Activated CD4-positive, alpha-beta T cell treated with anti-CD3 and anti-CD28 coated beads for 4 hours (primary cell): ENCODE data around the gene VAMP7.
"Not testable (repeated sequence)": the region's sequence is repeated elsewhere in the genome, so short reads cannot be mapped to it uniquely, and the experiment has no call there.

Experiments used
- DNase-seq, 2 donors: peaks; one replicate each; pipeline ENCODE4 v3.0.0-alpha.2; 2020

Gene VAMP7

DNA sequence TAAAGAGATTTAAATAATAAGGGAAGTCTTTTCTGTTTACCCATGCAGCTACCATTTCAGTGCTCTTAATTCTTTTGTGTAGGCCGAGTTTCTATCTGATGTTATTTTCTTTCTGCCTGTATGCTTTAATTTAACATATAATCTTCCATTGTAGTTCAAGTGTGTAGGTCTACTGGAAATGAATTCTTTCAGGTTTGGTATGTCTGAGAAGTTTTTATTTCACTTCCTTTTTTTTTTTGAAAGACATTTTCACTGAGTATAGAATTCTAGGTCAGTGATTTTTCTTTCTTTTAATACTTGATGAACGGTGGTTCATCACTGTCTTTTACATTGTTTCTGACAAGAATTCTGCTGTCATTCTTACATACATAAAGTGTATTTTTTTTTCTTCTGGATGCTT is 42.1 kb downstream of the VAMP7 start:
- no peak for DNase-seq

DNA sequence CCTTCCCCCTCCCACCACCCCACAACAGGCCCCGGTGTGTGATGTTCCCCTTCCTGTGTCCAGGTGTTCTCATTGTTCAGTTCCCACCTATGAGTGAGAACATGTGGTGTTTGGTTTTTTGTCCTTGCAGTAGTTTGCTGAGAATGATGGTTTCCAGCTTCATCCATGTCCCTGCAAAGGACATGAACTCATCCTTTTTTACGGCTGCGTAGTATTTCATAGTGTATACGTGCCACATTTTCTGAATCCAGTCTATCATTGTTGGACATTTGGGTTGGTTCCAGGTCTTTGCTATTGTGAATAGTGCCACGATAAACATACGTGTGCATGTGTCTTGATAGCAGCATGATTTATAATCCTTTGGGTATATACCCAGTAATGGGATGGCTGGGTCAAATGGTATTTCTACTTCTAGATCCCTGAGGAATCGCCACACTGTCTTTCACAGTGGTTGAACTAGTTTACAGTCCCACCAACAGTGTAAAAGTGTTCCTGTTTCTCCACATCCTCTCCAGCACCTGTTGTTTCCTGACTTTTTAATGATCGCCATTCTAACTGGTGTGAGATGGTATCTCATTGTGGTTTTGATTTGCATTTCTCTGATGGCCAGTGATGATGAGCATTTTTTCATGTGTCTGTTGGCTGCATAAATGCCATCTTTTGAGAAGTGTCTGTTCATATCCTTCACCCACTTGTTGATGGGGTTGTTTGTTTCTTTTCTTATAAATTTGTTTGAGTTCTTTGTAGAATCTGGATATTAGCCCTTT is 49.9 kb downstream of the VAMP7 start:
- DNase-seq: not testable (repeated sequence)

GRCh38 chrX:155938132-155938531 is 57.0 kb downstream of the VAMP7 start:
- DNase-seq: no peak

DNA sequence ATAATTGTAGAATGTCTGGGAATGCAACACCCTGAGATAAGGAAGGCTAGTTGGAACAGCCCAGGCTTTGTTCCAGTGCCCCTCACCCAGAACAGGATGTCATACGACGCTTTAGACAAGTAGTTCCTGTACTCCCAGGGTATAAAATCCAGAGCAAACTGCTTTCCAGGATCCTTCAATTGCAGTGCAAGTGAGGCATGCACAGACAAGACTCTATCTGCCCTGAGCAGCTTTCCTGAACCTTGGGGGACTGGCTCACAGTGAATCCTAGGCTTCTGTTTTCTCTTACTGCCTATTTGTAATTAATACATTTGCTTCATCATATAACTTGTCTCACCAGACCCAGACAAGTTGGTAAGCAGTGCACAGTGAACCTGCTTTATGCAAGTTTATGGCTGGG is 68.0 kb downstream of the VAMP7 start:
- DNase-seq: no peak

DNA sequence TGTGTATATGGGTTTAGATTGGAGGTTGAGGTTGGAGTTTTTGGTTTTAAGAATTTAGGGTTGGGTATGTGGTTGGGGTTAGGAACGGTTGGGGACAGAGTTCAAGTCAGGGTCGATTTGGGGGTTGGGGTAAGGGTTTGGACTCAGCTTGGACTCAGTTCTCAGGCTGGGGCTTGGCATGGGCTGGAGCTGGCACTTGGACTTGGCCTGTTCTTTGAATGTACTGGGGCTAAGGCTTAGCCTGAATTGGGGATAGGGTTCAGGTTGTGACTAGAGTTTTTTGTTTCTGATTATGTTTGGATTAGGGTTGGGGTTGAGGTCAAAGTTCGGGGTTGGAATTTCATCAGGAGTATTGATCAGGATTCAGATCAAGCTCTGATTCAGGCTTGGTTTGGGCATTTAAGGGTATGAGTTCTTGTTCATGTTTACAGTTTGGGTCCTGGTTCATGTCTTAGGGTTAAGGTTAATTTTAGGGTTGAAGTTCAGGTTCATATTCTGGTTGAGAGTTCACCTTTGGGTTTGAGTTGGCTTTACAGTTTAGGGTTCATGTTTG is 70.2 kb downstream of the VAMP7 start:
- DNase-seq: no peak

DNA sequence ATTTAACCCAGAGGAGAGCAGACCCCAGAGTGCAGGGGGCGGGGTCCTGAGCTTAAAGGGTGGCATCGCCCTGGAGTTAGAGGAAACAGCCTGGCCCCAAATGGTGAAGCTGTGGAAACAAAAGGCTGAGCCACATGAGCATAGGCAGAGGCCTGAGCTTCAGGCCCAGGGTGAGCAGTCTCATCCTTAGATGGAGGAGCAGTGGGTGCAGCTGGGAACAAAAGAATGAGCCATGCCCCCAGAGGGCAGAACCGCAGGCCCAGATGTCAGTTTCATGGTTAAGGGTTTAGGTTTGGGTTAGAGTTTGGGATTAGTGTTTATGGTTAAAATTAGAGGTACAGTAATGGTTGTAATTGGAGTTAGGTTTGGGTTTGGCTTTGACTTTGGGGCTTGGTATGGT is 71.9 kb downstream of the VAMP7 start:
- DNase-seq: no peak

GRCh38 chrX:155954793-155955192 is 73.6 kb downstream of the VAMP7 start:
- DNase-seq: no peak

GRCh38 chrX:155956099-155956498 is 75.0 kb downstream of the VAMP7 start:
- DNase-seq: no peak

- no peak for DNase-seq
These were observed 75.5 kb downstream of the VAMP7 start for GRCh38 chrX:155956649-155957048.

GRCh38 chrX:155957843-155958242 is 76.7 kb downstream of the VAMP7 start:
- DNase-seq: no peak

DNA sequence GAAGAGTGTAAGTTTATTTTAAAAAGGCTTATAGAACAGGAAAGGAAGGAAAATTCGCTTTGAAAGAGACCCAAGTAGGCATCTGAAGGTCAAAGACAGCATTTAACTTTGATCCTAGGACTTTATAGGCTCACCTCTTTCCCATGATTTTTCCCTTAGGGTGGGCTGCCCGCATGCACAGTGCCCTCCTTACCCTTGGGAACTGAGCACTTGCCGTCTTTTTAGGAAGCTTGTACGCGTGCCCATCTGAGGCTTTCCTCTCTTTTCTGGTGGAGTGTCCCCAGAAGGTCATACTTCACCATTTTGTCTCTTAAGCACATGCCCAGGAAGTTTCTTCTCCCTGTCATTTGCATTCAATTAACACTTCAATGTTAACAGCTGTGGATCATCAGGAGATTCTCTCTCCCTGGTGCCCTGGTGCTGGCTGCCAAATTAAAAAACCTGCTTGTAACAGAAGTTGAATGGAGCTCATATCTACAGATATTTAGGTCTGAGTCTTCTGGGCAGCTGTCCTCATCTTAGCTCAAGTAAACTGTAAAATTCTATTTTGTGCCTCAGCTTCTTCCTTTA is 78.0 kb downstream of the VAMP7 start:
- no peak for DNase-seq

DNA sequence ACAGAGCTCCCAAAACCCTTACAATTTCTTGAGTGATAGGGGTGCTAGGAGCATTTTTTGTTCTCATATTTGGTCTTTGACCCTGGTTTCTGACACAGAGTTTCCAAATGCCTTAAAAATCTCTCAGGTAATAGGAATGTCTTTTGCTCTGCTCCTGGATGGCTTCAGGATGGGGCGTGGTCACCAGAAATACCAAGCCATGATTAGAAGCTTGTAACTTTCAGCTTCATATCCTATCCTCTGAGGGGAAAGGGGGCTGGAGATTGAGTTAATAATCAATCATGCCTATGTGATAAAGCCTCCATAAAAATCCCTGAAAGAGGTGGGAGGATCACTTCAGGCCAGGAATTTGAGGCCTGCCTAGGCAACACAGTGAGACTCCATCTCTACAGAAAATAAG is 81.8 kb downstream of the VAMP7 start:
- no peak for DNase-seq

GRCh38 chrX:155966876-155967275 is 85.7 kb downstream of the VAMP7 start:
- DNase-seq: peak in 1 of 2 donors; percentile 3

DNA sequence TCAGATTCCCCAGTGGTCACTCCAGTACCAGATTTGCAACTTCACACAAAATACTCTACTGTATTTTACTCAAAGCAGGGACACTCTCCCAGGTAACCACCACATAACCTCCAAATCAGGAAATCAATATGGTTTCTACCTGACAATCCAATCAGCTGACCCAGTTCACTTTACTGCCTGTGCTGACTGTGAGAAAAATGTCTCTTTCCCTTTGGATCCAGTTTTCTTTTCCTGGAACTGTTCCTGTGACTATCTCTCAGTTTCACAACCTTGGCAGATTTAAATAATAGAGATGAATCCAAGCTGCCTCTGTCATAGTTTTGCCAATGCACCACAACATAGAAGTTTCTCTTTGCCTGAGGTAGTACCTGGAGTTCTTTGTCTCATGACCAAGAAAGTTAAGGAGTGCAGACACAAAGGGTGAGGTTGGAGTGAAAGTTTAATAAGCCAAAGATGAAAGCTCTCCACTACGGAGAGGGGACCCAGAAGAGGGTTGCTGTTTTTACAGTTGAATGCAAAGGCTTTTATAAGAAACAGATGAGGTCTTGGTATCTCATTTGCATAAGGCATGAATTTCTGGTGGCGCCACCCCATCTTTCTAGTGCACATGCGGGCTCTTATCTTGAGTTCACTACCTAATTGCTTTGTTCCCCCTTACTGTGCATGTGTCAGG is 86.6 kb downstream of the VAMP7 start:
- DNase-seq: no peak

DNA sequence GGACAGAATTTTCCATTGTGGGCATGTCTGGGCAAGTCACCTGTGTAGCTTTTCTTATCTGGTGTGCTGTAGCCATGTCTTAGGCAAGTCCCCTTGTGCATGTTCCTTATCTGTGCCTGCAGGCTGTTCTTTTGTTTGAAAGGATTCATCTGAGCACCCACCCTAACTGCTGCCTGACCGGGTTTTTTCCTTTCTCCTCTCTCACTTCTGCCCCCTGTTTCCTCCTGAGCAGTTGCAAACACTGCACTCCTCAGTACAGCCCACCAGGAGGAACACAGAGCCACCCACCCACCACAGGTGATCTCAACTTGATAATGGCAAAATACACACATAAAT is 87.1 kb downstream of the VAMP7 start:
- DNase-seq: no peak

DNA sequence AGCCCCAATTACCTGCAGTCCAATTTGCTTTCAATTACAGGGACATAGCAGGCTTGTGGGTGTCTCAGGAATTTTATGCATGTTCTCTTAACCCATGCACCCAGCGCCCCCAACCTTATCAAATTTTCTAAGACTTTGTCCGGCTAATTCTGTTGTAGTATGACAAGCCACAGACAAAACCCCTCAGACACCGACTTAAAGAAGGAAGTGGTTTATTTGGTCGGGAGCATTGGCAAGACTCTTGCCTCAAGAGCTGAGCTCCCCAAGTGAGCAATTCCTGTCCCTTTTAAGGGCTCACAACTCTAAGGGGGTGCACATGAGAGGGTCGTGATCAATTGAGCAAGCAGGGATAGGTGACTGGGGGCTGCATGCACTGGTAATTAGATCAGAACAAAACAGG is 87.6 kb downstream of the VAMP7 start:
- DNase-seq: no peak

GRCh38 chrX:155971658-155972057 is 90.5 kb downstream of the VAMP7 start:
- not testable (repeated sequence) for DNase-seq

DNA sequence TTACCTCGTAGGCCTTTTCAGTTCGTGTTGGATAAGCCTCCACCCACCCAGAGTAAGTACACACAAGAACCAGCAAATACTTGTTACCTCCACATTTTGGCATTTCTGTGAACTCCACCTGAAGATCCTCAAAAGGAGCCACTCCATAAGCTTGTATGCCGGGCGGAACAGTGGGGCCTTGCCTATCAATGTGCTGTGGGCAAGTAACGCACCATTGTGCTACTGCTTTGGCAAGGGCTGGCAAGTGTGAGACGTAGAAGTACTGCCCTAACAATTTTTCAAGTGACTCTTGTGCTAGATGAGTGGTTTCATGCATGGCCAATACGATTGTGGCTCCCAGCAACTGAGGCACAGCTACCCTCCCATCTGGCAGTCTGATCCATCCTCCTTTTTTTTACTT is 91.1 kb downstream of the VAMP7 start:
- DNase-seq: not testable (repeated sequence)

DNA sequence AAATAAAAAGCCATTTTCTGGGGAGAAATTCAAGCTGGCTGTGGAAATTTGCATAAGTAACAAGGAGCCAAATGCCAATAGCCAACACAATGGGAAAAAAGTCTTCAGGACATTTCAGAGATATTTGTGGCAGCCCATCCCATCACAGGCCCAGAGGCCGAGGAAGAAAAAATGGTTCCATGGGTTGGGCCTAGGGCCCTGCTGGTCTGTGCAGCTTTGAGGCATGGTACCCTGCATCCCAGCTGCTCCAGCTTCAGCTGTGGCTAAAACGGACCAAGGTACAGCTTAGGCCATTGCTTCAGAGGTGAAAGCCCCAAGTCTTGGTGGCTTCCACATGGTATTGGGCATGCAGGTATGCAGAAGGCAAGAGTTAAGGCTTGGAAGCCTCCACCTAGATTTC is 102.2 kb downstream of the VAMP7 start:
- no peak for DNase-seq

- DNase-seq: no peak
These were observed 104.1 kb downstream of the VAMP7 start for GRCh38 chrX:155985208-155985607.

- DNase-seq: not testable (repeated sequence)
These were observed 105.8 kb downstream of the VAMP7 start for GRCh38 chrX:155986995-155987394.

GRCh38 chrX:155988859-155989258 is 107.7 kb downstream of the VAMP7 start:
- DNase-seq: no peak
